GM12864 (cell line): Measurements from ENCODE around the gene AGRN.
"Not testable (repeated sequence)": the region's sequence is repeated elsewhere in the genome, so short reads cannot be mapped to it uniquely, and the experiment has no call there.

ENCODE experiments used
- DNase-seq: peaks from one replicate; pipeline ENCODE4 v3.0.0-alpha.2; 2011; ENCODE audit warnings: low read depth
- H3K4me3 ChIP-seq: 2 replicates; pipeline ENCODE4 v1.5.1; 2011; ENCODE audit warnings: mild to moderate bottlenecking, low read depth, low read length, control low read depth
- TF ChIP-seq, protein P1 (sequence below): IDR thresholded peaks from 2 replicates; pipeline ENCODE4 v1.5.1; 2011; ENCODE audit warnings: low read depth, mild to moderate bottlenecking, moderate library complexity, low read length, control low read depth, inconsistent platforms; ENCODE audit errors: missing control alignments

Gene AGRN

DNA sequence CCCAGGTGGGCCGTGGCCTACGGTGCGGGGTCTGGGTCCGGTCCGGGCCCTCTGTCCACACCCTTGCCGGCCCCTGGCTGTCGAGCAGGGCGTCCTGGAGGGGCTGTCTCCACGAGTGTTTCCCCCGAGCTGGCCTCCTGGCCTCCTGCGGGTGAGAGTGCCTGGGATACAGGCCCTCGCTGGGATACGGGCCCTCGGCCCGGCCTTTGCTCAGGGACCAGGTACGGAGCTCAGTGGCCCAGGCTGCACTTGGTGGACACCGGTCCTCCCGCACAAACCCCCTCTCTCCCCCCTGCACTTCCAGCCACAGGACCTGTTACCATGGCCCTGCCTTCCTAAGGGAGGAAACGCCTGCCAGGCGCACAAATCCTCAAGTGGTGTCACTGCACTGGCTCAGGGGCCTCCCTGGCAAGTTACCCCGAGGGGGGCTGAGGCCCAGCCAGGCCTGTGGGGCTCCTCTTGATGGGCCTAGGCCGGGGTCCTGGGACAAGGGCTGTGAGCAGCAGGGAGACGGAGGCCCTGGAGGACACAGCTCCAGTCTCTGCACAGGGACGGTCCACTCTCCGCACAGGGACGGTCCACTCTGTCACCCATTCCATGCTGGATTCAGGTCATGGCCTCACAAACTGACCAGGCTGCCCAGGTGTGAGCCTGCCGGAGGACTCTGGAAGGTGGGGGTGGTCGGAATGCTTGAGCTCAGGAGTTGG lies 72.4 kb downstream of the AGRN start:
- DNase-seq, result no peak
- no peak overlapping the region for H3K4me3 ChIP-seq
- TF ChIP-seq, protein P1, sequence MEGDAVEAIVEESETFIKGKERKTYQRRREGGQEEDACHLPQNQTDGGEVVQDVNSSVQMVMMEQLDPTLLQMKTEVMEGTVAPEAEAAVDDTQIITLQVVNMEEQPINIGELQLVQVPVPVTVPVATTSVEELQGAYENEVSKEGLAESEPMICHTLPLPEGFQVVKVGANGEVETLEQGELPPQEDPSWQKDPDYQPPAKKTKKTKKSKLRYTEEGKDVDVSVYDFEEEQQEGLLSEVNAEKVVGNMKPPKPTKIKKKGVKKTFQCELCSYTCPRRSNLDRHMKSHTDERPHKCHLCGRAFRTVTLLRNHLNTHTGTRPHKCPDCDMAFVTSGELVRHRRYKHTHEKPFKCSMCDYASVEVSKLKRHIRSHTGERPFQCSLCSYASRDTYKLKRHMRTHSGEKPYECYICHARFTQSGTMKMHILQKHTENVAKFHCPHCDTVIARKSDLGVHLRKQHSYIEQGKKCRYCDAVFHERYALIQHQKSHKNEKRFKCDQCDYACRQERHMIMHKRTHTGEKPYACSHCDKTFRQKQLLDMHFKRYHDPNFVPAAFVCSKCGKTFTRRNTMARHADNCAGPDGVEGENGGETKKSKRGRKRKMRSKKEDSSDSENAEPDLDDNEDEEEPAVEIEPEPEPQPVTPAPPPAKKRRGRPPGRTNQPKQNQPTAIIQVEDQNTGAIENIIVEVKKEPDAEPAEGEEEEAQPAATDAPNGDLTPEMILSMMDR, result no peak

DNA sequence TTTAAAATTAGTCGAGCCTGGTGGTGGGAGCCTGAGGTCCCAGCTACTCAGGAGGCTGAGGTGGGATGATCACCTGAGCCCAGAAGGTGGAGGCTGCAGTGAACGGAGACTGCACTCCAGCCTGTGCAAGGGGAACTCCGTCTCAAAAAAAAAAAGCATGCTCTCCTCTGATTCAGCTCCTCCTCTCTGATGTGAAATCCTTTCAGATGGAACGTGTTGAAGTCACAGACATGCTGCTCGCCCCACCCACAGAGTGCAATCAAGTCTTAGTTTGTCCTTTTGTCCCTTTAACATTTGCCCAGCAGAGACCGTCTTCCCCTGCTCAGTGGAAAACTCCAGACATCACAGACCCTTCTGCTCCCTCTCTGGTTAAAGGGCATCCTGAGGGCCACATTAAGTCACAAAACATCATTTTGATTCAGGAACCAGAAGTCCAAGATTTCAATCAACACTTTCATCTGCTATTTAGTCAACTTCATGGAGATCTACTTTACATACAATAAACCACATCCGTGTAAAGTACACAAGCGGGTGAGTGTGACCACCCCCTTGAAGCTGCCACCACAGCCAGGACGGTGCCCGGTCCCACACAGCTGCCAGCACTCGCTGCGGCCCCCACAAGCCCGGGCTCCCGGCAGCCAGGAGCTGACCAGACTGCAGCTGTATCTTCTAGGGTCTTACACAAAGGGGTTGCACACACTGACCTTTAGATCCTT lies 73.1 kb downstream of the AGRN start:
- no peak for DNase-seq
- no peak overlapping the region for H3K4me3 ChIP-seq
- TF ChIP-seq, protein P1, result no peak

DNA sequence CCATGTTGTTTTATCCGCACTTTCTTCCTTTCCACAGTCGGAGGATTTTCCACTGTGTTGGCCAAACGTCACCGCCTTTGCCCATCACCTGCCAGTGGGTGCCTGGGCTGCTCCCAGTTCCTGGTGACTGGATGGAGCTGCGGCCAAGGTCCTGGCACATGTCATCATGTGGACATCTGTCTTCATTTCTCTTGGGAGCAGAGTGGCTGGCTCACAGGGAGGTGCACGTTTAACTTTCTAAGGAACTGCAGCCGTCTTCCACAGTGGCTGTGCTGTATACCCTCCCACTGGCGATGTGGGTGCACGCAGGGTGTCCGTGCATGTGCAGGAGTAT lies 73.7 kb downstream of the AGRN start:
- no peak overlapping the region for H3K4me3 ChIP-seq
- TF ChIP-seq, protein P1, result no peak
- DNase-seq, result no peak

DNA sequence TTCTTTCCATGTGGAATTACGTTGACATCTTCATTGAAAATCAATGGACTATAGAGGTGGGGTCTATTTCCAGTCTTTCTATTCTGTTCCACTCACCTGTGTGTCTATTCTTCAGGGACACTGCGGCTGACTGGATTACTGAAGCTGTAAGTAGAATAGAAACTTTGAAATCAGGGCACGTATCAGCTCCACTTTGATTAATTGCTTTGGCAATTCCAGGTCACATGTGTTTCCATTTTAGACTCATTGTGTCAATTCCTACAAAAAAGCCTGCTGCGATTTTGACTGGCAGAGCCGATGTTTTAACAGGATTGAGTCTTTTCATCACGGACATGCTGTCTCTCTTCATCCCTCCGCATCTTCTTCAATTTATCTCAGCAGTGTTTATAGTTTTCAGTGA lies 75.1 kb downstream of the AGRN start:
- no peak overlapping the region for H3K4me3 ChIP-seq
- TF ChIP-seq, protein P1, result no peak
- DNase-seq, result no peak

DNA sequence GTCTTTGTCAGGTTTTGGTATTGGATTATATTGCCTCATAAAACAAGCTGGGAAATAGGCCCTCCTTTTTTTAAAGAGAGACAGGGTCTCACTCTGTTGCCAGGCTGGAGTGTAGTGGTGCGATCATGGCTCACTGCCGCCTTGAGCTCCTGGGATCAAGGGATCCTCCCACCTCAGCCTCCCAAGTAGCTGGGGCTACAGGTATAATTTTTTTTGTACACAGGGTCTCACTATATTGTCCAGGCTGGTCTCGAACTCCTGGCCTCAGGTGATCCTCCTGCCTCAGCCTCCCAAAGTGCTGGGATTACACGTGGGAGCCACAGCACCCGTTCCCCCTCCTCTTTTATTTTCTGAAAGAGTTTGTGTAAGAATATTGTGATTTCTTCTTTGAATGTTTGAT lies 76.2 kb downstream of the AGRN start:
- not testable (repeated sequence) for H3K4me3 ChIP-seq, DNase-seq

DNA sequence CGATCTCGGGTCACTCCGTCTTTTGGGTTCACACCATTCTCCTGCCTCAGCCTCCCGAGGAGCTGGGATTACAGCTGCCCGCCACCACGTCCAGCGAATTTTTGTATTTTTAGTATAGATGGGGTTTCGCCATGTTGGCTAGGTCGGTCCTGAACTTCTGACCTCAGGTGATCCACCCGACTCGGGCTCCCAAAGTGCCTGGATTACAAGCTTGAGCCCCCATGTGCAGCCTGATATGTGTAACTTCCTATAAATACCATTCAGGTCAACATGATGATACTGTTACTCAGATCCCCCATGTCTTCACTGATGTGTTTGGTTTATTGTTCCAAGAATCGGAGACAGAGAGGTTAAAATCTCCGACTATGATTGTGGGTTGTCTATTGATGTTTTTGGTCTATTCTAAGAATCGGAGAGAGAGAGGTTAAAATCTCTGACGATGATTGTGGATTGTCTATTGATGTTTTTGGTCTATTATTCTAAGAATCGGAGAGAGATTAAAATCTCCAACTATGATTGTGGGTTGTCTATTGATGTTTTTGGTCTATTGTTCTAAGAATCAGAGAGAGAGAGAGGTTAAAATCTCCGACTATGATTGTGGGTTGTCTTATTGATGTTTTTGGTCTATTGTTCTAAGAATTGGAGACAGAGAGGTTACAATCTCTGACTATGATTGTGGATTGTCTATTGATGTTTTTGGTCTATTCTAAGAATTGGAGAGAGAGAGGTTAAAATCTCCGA lies 78.9 kb downstream of the AGRN start:
- TF ChIP-seq, protein P1, result no peak
- DNase-seq, result no peak
- no peak overlapping the region for H3K4me3 ChIP-seq

DNA sequence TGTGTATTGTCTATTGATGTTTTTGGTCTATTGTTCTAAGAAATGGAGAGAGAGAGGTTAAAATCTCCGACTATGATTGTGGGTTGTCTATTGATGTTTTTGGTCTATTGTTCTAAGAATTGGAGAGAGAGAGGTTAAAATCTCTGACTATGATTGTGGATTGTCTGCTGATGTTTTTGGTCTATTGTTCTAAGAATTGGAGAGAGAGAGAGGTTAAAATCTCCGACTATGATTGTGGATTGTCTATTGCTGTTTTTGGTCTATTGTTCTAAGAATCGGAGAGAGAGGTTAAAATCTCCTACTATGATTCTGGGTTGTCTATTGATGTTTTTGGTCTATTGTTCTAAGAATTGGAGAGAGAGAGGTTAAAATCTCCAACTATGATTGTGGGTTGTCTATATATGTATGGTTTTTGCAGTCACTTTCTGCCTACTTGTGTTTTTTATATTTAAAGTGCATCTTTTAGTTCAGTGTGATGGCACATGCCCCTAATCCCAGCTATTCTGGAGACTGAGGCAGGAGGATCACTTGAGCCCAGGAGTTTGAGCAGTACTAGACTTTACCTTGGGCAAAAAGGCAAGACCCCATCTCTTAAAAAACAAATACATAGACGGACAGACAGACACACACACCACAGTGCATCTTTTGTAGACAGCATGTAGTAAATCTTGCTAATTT lies 79.7 kb downstream of the AGRN start:
- TF ChIP-seq, protein P1, result no peak
- no peak overlapping the region for H3K4me3 ChIP-seq
- DNase-seq, result no peak
